A673 (cell line): Measurements from ENCODE around the gene ADAMTS8.

Experiments
- EZH2 ChIP-seq: fragments of 200-600 bp; sonication (generic); IDR thresholded peaks from 2 replicates; pipeline ENCODE4 v1.6.1; 2017; ENCODE audit warnings: borderline replicate concordance, low read depth, mild to moderate bottlenecking, mixed read lengths, antibody characterized with exemption, low read length; ENCODE audit not compliant: poor library complexity, severe bottlenecking
- TF ChIP-seq, protein P1 (sequence below): fragments of 300-800, 200-600 bp; sonication (generic); conservative IDR thresholded peaks from 2 replicates; pipeline ENCODE4 v1.5.1; 2017; ENCODE audit warnings: low read depth, mild to moderate bottlenecking, antibody characterized with exemption, low read length, moderate library complexity, mixed read lengths

DNA sequence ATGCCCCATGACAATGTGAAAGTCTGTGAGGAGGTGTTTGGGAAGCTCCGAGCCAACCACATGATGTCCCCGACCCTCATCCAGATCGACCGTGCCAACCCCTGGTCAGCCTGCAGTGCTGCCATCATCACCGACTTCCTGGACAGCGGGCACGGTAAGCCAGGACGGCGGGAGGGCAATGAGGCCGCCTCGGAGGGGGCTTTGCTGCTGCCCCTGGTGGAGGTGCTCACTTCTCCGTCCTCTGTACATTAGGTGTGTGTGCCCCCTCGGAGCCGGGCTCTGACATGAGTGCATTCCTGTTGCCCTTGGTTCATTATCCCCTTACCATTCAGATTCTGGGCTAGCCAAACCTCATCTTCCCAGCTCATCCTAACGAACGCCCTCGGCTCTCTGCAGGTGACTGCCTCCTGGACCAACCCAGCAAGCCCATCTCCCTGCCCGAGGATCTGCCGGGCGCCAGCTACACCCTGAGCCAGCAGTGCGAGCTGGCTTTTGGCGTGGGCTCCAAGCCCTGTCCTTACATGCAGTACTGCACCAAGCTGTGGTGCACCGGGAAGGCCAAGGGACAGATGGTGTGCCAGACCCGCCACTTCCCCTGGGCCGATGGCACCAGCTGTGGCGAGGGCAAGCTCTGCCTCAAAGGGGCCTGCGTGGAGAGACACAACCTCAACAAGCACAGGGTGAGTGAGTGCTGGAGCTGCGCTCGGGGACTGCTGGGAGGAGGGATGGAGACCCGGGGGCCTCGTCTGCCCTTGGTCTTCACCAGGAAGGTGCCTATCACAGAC is 33.9 kb upstream of the ADAMTS8 start:
- TF ChIP-seq, protein P1, sequence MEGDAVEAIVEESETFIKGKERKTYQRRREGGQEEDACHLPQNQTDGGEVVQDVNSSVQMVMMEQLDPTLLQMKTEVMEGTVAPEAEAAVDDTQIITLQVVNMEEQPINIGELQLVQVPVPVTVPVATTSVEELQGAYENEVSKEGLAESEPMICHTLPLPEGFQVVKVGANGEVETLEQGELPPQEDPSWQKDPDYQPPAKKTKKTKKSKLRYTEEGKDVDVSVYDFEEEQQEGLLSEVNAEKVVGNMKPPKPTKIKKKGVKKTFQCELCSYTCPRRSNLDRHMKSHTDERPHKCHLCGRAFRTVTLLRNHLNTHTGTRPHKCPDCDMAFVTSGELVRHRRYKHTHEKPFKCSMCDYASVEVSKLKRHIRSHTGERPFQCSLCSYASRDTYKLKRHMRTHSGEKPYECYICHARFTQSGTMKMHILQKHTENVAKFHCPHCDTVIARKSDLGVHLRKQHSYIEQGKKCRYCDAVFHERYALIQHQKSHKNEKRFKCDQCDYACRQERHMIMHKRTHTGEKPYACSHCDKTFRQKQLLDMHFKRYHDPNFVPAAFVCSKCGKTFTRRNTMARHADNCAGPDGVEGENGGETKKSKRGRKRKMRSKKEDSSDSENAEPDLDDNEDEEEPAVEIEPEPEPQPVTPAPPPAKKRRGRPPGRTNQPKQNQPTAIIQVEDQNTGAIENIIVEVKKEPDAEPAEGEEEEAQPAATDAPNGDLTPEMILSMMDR: no peak
- TF ChIP-seq EZH2: no peak
